ENCODE data around the gene CELSR1.

GRCh38 chr22:46433318-46433717 lies 104.1 kb downstream of the CELSR1 start:
- no peak for TF ChIP-seq ZNF565 (CRISPR knock-in tag; conservative IDR thresholded peaks at IDR 0.05; ENCODE audit: low read depth)
- TF ChIP-seq ARNTL (CRISPR knock-in tag; IDR thresholded peaks at IDR 0.05; ENCODE audit: borderline replicate concordance, low read depth), result no peak
- no peak for TF ChIP-seq ZFP30 (CRISPR knock-in tag; IDR thresholded peaks at IDR 0.05)
- no peak for TF ChIP-seq ZFP3 (CRISPR knock-in tag; IDR thresholded peaks at IDR 0.05)
- TF ChIP-seq CREB5 (CRISPR knock-in tag; IDR thresholded peaks at IDR 0.05; ENCODE audit: low read depth), result no peak
- no peak for TF ChIP-seq ESRRG (CRISPR knock-in tag; IDR thresholded peaks at IDR 0.05)
- TF ChIP-seq, protein P1, sequence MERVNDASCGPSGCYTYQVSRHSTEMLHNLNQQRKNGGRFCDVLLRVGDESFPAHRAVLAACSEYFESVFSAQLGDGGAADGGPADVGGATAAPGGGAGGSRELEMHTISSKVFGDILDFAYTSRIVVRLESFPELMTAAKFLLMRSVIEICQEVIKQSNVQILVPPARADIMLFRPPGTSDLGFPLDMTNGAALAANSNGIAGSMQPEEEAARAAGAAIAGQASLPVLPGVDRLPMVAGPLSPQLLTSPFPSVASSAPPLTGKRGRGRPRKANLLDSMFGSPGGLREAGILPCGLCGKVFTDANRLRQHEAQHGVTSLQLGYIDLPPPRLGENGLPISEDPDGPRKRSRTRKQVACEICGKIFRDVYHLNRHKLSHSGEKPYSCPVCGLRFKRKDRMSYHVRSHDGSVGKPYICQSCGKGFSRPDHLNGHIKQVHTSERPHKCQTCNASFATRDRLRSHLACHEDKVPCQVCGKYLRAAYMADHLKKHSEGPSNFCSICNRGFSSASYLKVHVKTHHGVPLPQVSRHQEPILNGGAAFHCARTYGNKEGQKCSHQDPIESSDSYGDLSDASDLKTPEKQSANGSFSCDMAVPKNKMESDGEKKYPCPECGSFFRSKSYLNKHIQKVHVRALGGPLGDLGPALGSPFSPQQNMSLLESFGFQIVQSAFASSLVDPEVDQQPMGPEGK (CRISPR knock-in tag; IDR thresholded peaks at IDR 0.05; ENCODE audit: borderline replicate concordance), result no peak
- TF ChIP-seq TOX (CRISPR knock-in tag; IDR thresholded peaks at IDR 0.05; ENCODE audit: borderline replicate concordance), result no peak
- no peak for TF ChIP-seq RARB (CRISPR knock-in tag; IDR thresholded peaks at IDR 0.05)
- TF ChIP-seq PPARA (CRISPR knock-in tag; IDR thresholded peaks at IDR 0.05; ENCODE audit: borderline replicate concordance), result no peak
- no peak for TF ChIP-seq CSDC2 (CRISPR knock-in tag; IDR thresholded peaks at IDR 0.05)
- TF ChIP-seq POU6F1 (CRISPR knock-in tag; IDR thresholded peaks at IDR 0.05; ENCODE audit: borderline replicate concordance, low read depth), result no peak
